ENCODE measurements around the gene UCP2.

GRCh38 chr11:73972620-73973449, 9.8 kb downstream of the UCP2 start:
- TF ChIP-seq CTCF (IDR thresholded peaks at IDR 0.05 in 4 of 5, conservative IDR thresholded peaks at IDR 0.05 in 1 of 5) (no peak), POLR2A (IDR thresholded peaks at IDR 0.05) (no peak)
